PFSK-1 (cell line): Measurements from ENCODE around the gene MKRN2.

Experiments used
- POLR2AphosphoS5 ChIP-seq: IDR thresholded peaks from 2 replicates; pipeline ENCODE4 v1.6.1; 2012; ENCODE audit warnings: low read depth, mild to moderate bottlenecking, control low read depth, low read length, moderate library complexity
- SIN3A ChIP-seq: IDR thresholded peaks from 2 replicates; pipeline ENCODE4 v1.6.1; 2012; ENCODE audit warnings: mild to moderate bottlenecking, low read length, moderate library complexity, borderline replicate concordance; ENCODE audit not compliant: insufficient read depth

DNA sequence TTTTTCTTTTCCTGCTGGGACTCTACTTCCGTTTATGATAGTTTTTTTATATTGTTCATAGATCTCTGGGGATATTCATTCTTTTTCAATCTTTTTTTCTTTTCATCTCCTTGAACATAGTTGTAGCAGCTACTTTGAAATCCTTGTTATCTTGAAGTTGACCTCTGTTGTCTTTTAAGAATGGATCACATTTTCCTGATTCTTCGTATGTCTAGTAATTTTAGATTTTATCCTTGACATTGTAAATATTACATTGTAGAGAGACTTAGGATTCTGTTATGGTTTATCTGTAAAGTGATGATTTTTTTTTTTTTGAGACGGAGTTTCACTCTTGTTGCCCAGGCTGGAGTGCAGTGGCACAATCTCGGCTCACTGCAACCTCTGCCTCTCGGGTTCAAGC, 20.5 kb downstream of the MKRN2 start:
- TF ChIP-seq POLR2AphosphoS5 (no peak), SIN3A (no peak)
